Bronchial epithelial cell (primary cell): ENCODE measurements around the gene PSMF1. TPM values are rescaled to one million over a fixed set of nuclear protein-coding genes. Genes with fewer than 3 reads are reported as not detected.

ENCODE experiments used
- DNase-seq: peaks from one replicate; pipeline ENCODE4 v3.0.0-alpha.2; 2010; ENCODE audit warnings: low read depth
- FAIRE-seq: peaks from 2 replicates; lab custom pipeline; 2011; peaks lifted over from hg19 to GRCh38; lab: Jason Lieb, UNC
- H3K27me3 ChIP-seq: 2 replicates; pipeline ENCODE4 v1.5.1; 2011; ENCODE audit warnings: low read length; ENCODE audit not compliant: control insufficient read depth, insufficient read depth
- H3K36me3 ChIP-seq: 2 replicates; pipeline ENCODE4 v1.5.1; 2011; ENCODE audit warnings: low read length; ENCODE audit not compliant: control insufficient read depth, insufficient read depth
- H3K4me3 ChIP-seq: 2 replicates; pipeline ENCODE4 v1.5.1; 2011; ENCODE audit warnings: mild to moderate bottlenecking, low read depth, low read length, control low read depth
- CTCF ChIP-seq: IDR thresholded peaks from 2 replicates; pipeline ENCODE4 v1.5.1; 2011; ENCODE audit warnings: mild to moderate bottlenecking, moderate library complexity, low read length, control low read depth, inconsistent platforms; ENCODE audit not compliant: insufficient read depth, severe bottlenecking
- total RNA-seq: library from RNA; depleted of rRNA; stranded (reverse); fragments of >200 nt; gene quantifications from 2 replicates; pipeline ENCODE4 v1.2.1, GENCODE V29; 2014

Gene PSMF1
- total RNA-seq, 1 donor from 2014 or later, result 20.3 TPM

- H3K4me3 ChIP-seq, result no peak overlapping the region
- peaks cover 14% of the 10 kb centered on the region for H3K27me3 ChIP-seq
- DNase-seq (no peak), FAIRE-seq (peak; percentile 43)
- no peaks in the 10 kb centered on the region for H3K36me3 ChIP-seq
- no peak for TF ChIP-seq CTCF
Measured at GRCh38 chr20:1188347-1188746, 69.9 kb downstream of the PSMF1 start.

GRCh38 chr20:1189827-1190226, 71.4 kb downstream of the PSMF1 start:
- no peak for DNase-seq
- Histone ChIP-seq H3K4me3 (no peak overlapping the region), H3K36me3 (no peaks in the 10 kb centered on the region), H3K27me3 (peaks cover 8% of the 10 kb centered on the region)
- no peak for TF ChIP-seq CTCF
- FAIRE-seq, result no peak

- TF ChIP-seq CTCF, result no peak
- FAIRE-seq, result no peak
- H3K36me3 ChIP-seq, result no peaks in the 10 kb centered on the region
- H3K4me3 ChIP-seq, result no peak overlapping the region
- DNase-seq, result no peak
- H3K27me3 ChIP-seq, result peaks cover 8% of the 10 kb centered on the region
Measured at GRCh38 chr20:1190847-1191246, 72.4 kb downstream of the PSMF1 start.

- Histone ChIP-seq H3K4me3 (no peak overlapping the region), H3K27me3 (peaks cover 6% of the 10 kb centered on the region), H3K36me3 (no peaks in the 10 kb centered on the region)
- TF ChIP-seq CTCF, result no peak
- DNase-seq, result no peak
- no peak for FAIRE-seq
Measured at GRCh38 chr20:1191299-1191698, 72.9 kb downstream of the PSMF1 start.

- Histone ChIP-seq H3K27me3 (peaks cover 2% of the 10 kb centered on the region), H3K4me3 (no peak overlapping the region), H3K36me3 (no peaks in the 10 kb centered on the region)
- DNase-seq, result no peak
- no peak for TF ChIP-seq CTCF
- no peak for FAIRE-seq
Measured at GRCh38 chr20:1195226-1195625, 76.8 kb downstream of the PSMF1 start.

GRCh38 chr20:1196634-1197033, 78.2 kb downstream of the PSMF1 start:
- no peak for TF ChIP-seq CTCF
- FAIRE-seq, result no peak
- no peak for DNase-seq

More at GRCh38 chr20:1196634-1197033, 78.2 kb downstream of the PSMF1 start:
- Histone ChIP-seq H3K36me3 (no peaks in the 10 kb centered on the region), H3K4me3 (no peak overlapping the region), H3K27me3 (peaks cover 2% of the 10 kb centered on the region)
